C4-2B (cell line): ENCODE measurements around the gene CFAP46.

Source experiments
- H3K27ac ChIP-seq: fragments of 450-650 bp; 2 replicates; pipeline ENCODE4 v1.5.1; 2017
- ZFX ChIP-seq: fragments of 450-650 bp; IDR thresholded peaks from 2 replicates; pipeline ENCODE4 v1.6.1; 2017
- TF ChIP-seq, protein P1 (sequence below): fragments of 450-650 bp; conservative IDR thresholded peaks from 2 replicates; pipeline ENCODE4 v1.5.1; 2017; ENCODE audit warnings: mild to moderate bottlenecking

The CFAP46 gene

DNA sequence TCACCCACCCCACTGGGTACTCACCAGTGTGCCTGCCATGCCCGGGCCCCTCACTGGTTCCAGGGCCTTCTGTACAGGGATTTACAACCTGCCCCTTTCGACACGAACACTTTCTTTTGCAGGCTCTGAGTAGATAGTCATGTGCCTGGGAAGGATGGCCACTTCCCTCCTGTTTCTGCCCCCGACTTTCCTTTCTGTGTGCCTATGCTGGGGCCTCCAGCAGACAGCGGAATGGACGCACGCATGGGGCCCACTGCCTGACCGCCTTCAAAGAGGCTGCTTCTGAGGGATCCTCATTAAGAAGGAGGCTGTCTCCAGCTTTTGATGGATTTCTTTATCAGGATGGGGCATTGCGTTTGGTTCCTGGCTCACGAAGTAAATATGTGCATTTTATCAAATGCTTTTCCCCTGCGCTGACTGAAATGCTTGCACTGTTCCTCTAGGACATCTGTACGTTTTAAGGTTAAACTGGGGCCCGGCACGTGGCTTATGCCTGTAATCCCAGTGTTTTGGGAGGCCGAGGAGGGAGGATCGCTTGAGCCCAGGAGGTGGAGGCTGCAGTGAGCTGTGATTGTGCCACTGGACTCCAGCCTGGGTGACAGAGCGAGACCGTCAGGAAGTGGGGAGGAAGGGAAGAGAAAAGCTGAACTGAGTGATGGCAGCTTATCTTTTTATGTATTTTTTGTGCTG, 127.1 kb downstream of the CFAP46 start:
- TF ChIP-seq, protein P1, sequence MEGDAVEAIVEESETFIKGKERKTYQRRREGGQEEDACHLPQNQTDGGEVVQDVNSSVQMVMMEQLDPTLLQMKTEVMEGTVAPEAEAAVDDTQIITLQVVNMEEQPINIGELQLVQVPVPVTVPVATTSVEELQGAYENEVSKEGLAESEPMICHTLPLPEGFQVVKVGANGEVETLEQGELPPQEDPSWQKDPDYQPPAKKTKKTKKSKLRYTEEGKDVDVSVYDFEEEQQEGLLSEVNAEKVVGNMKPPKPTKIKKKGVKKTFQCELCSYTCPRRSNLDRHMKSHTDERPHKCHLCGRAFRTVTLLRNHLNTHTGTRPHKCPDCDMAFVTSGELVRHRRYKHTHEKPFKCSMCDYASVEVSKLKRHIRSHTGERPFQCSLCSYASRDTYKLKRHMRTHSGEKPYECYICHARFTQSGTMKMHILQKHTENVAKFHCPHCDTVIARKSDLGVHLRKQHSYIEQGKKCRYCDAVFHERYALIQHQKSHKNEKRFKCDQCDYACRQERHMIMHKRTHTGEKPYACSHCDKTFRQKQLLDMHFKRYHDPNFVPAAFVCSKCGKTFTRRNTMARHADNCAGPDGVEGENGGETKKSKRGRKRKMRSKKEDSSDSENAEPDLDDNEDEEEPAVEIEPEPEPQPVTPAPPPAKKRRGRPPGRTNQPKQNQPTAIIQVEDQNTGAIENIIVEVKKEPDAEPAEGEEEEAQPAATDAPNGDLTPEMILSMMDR: no peak
- no peak for TF ChIP-seq ZFX
- no peak overlapping the region for H3K27ac ChIP-seq

GRCh38 chr10:132814469-132814856, 127.9 kb downstream of the CFAP46 start:
- no peak overlapping the region for H3K27ac ChIP-seq
- TF ChIP-seq ZFX: no peak
- TF ChIP-seq, protein P1: no peak

- H3K27ac ChIP-seq: no peak overlapping the region
- TF ChIP-seq ZFX: no peak
- TF ChIP-seq, protein P1: no peak
These were observed 128.6 kb downstream of the CFAP46 start for GRCh38 chr10:132813560-132814468.

GRCh38 chr10:132813001-132813401, 129.4 kb downstream of the CFAP46 start:
- H3K27ac ChIP-seq: no peak overlapping the region
- TF ChIP-seq, protein P1: no peak
- TF ChIP-seq ZFX: no peak

DNA sequence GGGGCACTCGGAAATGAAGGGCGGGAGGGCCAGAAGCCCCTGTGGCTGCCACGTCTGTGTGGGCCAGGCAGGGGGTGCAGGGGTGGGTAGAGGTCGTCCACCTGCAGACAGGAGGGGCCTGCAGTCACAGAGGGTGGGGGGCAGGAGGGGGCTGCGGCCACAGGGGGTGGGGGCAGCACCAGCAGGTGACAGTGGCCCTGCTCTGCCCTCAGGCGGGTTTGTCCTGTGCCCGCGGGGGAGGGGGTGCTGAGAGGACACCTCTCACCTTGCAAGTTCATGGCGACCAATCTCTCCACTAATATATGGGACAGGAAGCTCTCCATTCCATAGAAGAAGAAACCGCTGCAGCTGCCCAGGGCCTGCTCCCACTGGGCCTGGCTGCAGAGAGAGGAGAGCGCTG, 129.8 kb downstream of the CFAP46 start:
- H3K27ac ChIP-seq: no peak overlapping the region
- TF ChIP-seq, protein P1: no peak
- no peak for TF ChIP-seq ZFX

GRCh38 chr10:132811891-132812481, 130.4 kb downstream of the CFAP46 start:
- H3K27ac ChIP-seq: no peak overlapping the region
- no peak for TF ChIP-seq ZFX
- TF ChIP-seq, protein P1: no peak
